IMR-90 (cell line): ENCODE measurements around the gene ADPRM. TPM values are rescaled to one million over a fixed set of nuclear protein-coding genes. Genes with fewer than 3 reads are reported as not detected.

Experiments
- ATAC-seq: fragments of 200-7000 bp; cut with Tn5 transposase; 2 replicates; pipeline ENCODE4 v1.9.1; 2020; ENCODE audit warnings: low read depth, mild to moderate bottlenecking, moderate library complexity
- BruUV-seq: library from RNA; stranded (reverse); fragments of 400-500 nt; replicated peaks from 2 replicates; lab custom pipeline; 2021; lab: Mats Ljungman, UMichigan
- CTCF ChIA-PET: fragments of 300-600 bp; formaldehyde crosslinking; extraction: SDS; loops from one replicate; lab custom pipeline; 2021; ENCODE audit warnings: antibody characterized with exemption; lab: Yijun Ruan, JAX
- POLR2A ChIA-PET: fragments of 300-600 bp; sonication (Branson Sonifier 250); formaldehyde crosslinking; loops from one replicate; lab custom pipeline; 2022; ENCODE audit warnings: antibody characterized with exemption; ENCODE audit not compliant: unreplicated experiment; lab: Charles Lee
- DNase-seq: peaks from one replicate; pipeline ENCODE4 v3.0.0; 2013
- H2AFZ ChIP-seq: replicated peaks from 2 replicates; pipeline ENCODE3; 2013; ENCODE audit warnings: low read length, mild to moderate bottlenecking; ENCODE audit not compliant: poor library complexity
- H2AK5ac ChIP-seq: 2 replicates; pipeline ENCODE4 v1.6.1; 2013; ENCODE audit warnings: low read depth, low read length, inconsistent platforms
- H2AK9ac ChIP-seq: replicated peaks from 2 replicates; pipeline ENCODE3; 2013; ENCODE audit warnings: mild to moderate bottlenecking, low read depth, low read length, moderate library complexity; ENCODE audit not compliant: poor library complexity
- H2BK120ac ChIP-seq: 2 replicates; pipeline ENCODE4 v1.6.1; 2013; ENCODE audit warnings: low read depth, low read length, inconsistent platforms
- H2BK15ac ChIP-seq: 3 replicates; pipeline ENCODE4 v1.6.1; 2013; ENCODE audit warnings: low read depth, low read length, inconsistent platforms
- H2BK20ac ChIP-seq: 2 replicates; pipeline ENCODE4 v1.6.1; 2013; ENCODE audit warnings: low read depth, mild to moderate bottlenecking, inconsistent platforms, low read length, moderate library complexity
- H2BK5ac ChIP-seq: 2 replicates; pipeline ENCODE4 v1.6.1; 2013; ENCODE audit warnings: mild to moderate bottlenecking, low read depth, low read length, inconsistent platforms; ENCODE audit not compliant: poor library complexity, severe bottlenecking
- H3K14ac ChIP-seq: replicated peaks from 2 replicates; pipeline ENCODE4 v1.6.1; 2013; ENCODE audit warnings: low read depth, low read length, inconsistent platforms
- H3K18ac ChIP-seq: 2 replicates; pipeline ENCODE4 v1.6.1; 2013; ENCODE audit warnings: low read depth, low read length, control low read depth
- H3K23ac ChIP-seq: 2 replicates; pipeline ENCODE4 v1.6.1; 2013; ENCODE audit warnings: low read depth, low read length, inconsistent platforms
- H3K27ac ChIP-seq: 2 replicates; pipeline ENCODE4 v1.5.1; 2013; ENCODE audit warnings: mild to moderate bottlenecking, control low read depth, low read length; ENCODE audit not compliant: insufficient read depth
- H3K27me3 ChIP-seq: 2 replicates; pipeline ENCODE4 v1.6.1; 2013; ENCODE audit warnings: low read length; ENCODE audit not compliant: control insufficient read depth, insufficient read depth
- H3K36me3 ChIP-seq: 2 replicates; pipeline ENCODE4 v1.6.1; 2013; ENCODE audit warnings: low read length, mixed read lengths; ENCODE audit not compliant: control insufficient read depth, insufficient read depth
- H3K4ac ChIP-seq: 2 replicates; pipeline ENCODE4 v1.6.1; 2013; ENCODE audit warnings: low read depth, low read length, inconsistent platforms
- H3K4me1 ChIP-seq: 2 replicates; pipeline ENCODE4 v1.6.1; 2013; ENCODE audit warnings: low read length, mixed read lengths; ENCODE audit not compliant: control insufficient read depth, insufficient read depth
- H3K4me2 ChIP-seq: 2 replicates; pipeline ENCODE4 v1.6.1; 2013; ENCODE audit warnings: low read depth, mild to moderate bottlenecking, control low read depth, low read length, moderate library complexity
- H3K4me3 ChIP-seq: 2 replicates; pipeline ENCODE4 v1.5.1; 2013; ENCODE audit warnings: low read depth, mild to moderate bottlenecking, control low read depth, low read length, moderate library complexity; ENCODE audit not compliant: insufficient read depth
- H3K56ac ChIP-seq: 2 replicates; pipeline ENCODE4 v1.6.1; 2013; ENCODE audit warnings: low read length, inconsistent platforms; ENCODE audit not compliant: insufficient read depth; ENCODE audit errors: extremely low read depth
- H3K79me1 ChIP-seq, 2 experiments: 2 replicates each; pipeline ENCODE4 v1.6.1; 2013; ENCODE audit warnings: low read length in 2 of 2, inconsistent platforms in 1 of 2, low read depth in 1 of 2
- H3K9ac ChIP-seq: 2 replicates; pipeline ENCODE4 v1.6.1; 2013; ENCODE audit warnings: low read depth, low read length, control low read depth
- H3K9me1 ChIP-seq: 2 replicates; pipeline ENCODE4 v1.6.1; 2013; ENCODE audit warnings: low read length, inconsistent platforms; ENCODE audit not compliant: insufficient read depth
- H3K9me3 ChIP-seq: 2 replicates; pipeline ENCODE4 v1.6.1; 2013; ENCODE audit warnings: low read length; ENCODE audit not compliant: control insufficient read depth, insufficient read depth
- H4K20me1 ChIP-seq: 2 replicates; pipeline ENCODE4 v1.6.1; 2013; ENCODE audit warnings: low read length, inconsistent platforms; ENCODE audit not compliant: insufficient read depth
- H4K5ac ChIP-seq: 2 replicates; pipeline ENCODE4 v1.6.1; 2013; ENCODE audit warnings: mild to moderate bottlenecking, low read depth, low read length, control low read depth
- H4K8ac ChIP-seq, 2 experiments: 2 replicates each; pipeline ENCODE4 v1.6.1; 2013; ENCODE audit warnings: low read depth in 2 of 2, low read length in 2 of 2, control low read depth in 1 of 2, inconsistent platforms in 1 of 2
- H4K91ac ChIP-seq: 2 replicates; pipeline ENCODE4 v1.6.1; 2013; ENCODE audit warnings: low read depth, low read length, inconsistent platforms; ENCODE audit not compliant: insufficient read depth
- CEBPB ChIP-seq: IDR thresholded peaks from 2 replicates; pipeline ENCODE4 v1.6.1; 2012; ENCODE audit warnings: low read depth, low read length, improper control_type of control experiment
- MAFK ChIP-seq: IDR thresholded peaks from 2 replicates; pipeline ENCODE4 v1.6.1; 2012; ENCODE audit warnings: low read depth, low read length, improper control_type of control experiment
- MAZ ChIP-seq: IDR thresholded peaks from 2 replicates; pipeline ENCODE4 v1.6.1; 2012; ENCODE audit warnings: low read depth, mild to moderate bottlenecking, low read length, improper control_type of control experiment, moderate library complexity, borderline replicate concordance
- POLR2A ChIP-seq: IDR thresholded peaks from 2 replicates; pipeline ENCODE4 v1.6.1; 2012; ENCODE audit warnings: mild to moderate bottlenecking, low read depth, low read length
- USF2 ChIP-seq: fragments of 150-350 bp; IDR thresholded peaks from 2 replicates; pipeline ENCODE4 v1.6.1; 2017; ENCODE audit warnings: mild to moderate bottlenecking, antibody characterized with exemption, low read length, low read depth
- WGBS, 2 experiments: methylation state at CpG; one replicate each; pipeline versions ENCODE4 v1.1.5 to v1.1.7; 2013; ENCODE audit warnings: missing lambda C conversion rate in 2 of 2; ENCODE audit not compliant: insufficient read length in 1 of 2; ENCODE audit errors: extremely low coverage in 2 of 2; 5-methylcytosine and 5-hydroxymethylcytosine counted together
- dilution Hi-C: fragments of 300-500 bp; cut with HindIII; formaldehyde crosslinking; loops from one replicate; pipeline ENCODE4 v1.14.3; 2018; ENCODE audit warnings: low sequenced_read_pairs; ENCODE audit not compliant: unreplicated experiment
- in situ Hi-C: fragments of 300-500 bp; cut with MboI; formaldehyde crosslinking; loops from 3 replicates; pipeline ENCODE4 v1.14.3; 2019; ENCODE audit warnings: low sequenced_read_pairs, inconsistent platforms, mixed read lengths
- intact Hi-C: fragments of 100-400 bp; cut with micrococcal nuclease; formaldehyde crosslinking; loops from 2 replicates; pipeline ENCODE4 v1.10.0; 2022
- polyA plus RNA-seq, 3 experiments: library from polyadenylated mRNA; depleted of rRNA; stranded (reverse); fragments of >200 nt; gene quantifications; 2 replicates each; pipeline ENCODE4 v1.2.3, GENCODE V29; 2012; ENCODE audit warnings: low replicate concordance in 1 of 3
- total RNA-seq: library from RNA; depleted of rRNA; stranded (reverse); fragments of >200 nt; gene quantifications from 2 replicates; pipeline ENCODE4 v1.2.3, GENCODE V29; 2012

The ADPRM gene
- total and polyA plus RNA-seq, 2 of the 4 experiments (the other 2 are of a cell fraction), result 7.4 to 12.2 TPM

GRCh38 chr17:10754861-10755591 lies 57.6 kb downstream of the ADPRM start:
- TF ChIP-seq POLR2A, result no peak
- no peak for TF ChIP-seq CEBPB
- no peak for TF ChIP-seq USF2
- no peak for TF ChIP-seq MAFK
- TF ChIP-seq MAZ, result no peak
- no peak overlapping the region for H2AFZ ChIP-seq
- H4K91ac ChIP-seq, result no peak overlapping the region

More at GRCh38 chr17:10754861-10755591, 57.6 kb downstream of the ADPRM start:
- Histone ChIP-seq H3K23ac (no peak overlapping the region), H2AK9ac (no peak overlapping the region), H3K9me3 (no peaks in the 10 kb centered on the region), H3K27me3 (peaks cover 4% of the 10 kb centered on the region; the same call in 1 of the 2 replicates), H2AK5ac (no peak overlapping the region), H2BK120ac (no peak overlapping the region), H2BK15ac (no peak overlapping the region), H3K27ac (no peak overlapping the region), H3K9me1 (no peaks in the 10 kb centered on the region), H4K8ac (no peak overlapping the region), H3K4me3 (no peak overlapping the region), H3K18ac (no peak overlapping the region), H3K4me2 (no peak overlapping the region), H3K9ac (no peak overlapping the region), H3K79me1 (no peaks in the 10 kb centered on the region), H2BK20ac (no peak overlapping the region), H3K4me1 (no peaks in the 10 kb centered on the region), H4K5ac (no peak overlapping the region), H3K14ac (no peak overlapping the region), H3K56ac (no peak overlapping the region), H3K36me3 (no peaks in the 10 kb centered on the region), H2BK5ac (no peak overlapping the region), H3K4ac (no peak overlapping the region), H4K20me1 (no peaks in the 10 kb centered on the region)
- ATAC-seq (no peak; the same call in none of the 2 replicates), DNase-seq (no peak)
- intact Hi-C loops, result no loop called here
- ChIA-PET CTCF (no interaction called here), POLR2A (no interaction called here)
- WGBS, 2 experiments, result 0% methylated on average over 1 of the region's 14 CpGs; no CpG with 5 or more reads in 1 of the 2 experiments
- dilution Hi-C loops, result no loop called here
- in situ Hi-C loops, result no loop called here
- no TSS peak for BruUV-seq
